T-cell (primary cell): Measurements from ENCODE around the gene AADACL2. TPM values are rescaled to one million over a fixed set of nuclear protein-coding genes. Genes with fewer than 3 reads are reported as not detected.

ENCODE experiments used
- ATAC-seq, 4 experiments: fragments of 200-7000 bp in 3 of 4; fragments of 150-1000 bp in 1 of 4; cut with Tn5 transposase; replicated peaks in 1 of 4; 1 replicate in 3 of 4; 2 replicates in 1 of 4; pipeline ENCODE4 v1.10.0; 2021; ENCODE audit warnings: moderate library complexity in 3 of 4, mild to moderate bottlenecking in 2 of 4, moderate number of reproducible peaks in 1 of 4
- CTCF ChIA-PET, 2 donors: fragments of 300-600 bp; sonication (Branson Sonifier 250); formaldehyde crosslinking; loops; one replicate each; lab custom pipeline; 2022; ENCODE audit warnings: antibody characterized with exemption in 2 of 2; lab: Charles Lee
- POLR2A ChIA-PET, 2 donors: fragments of 300-600 bp; sonication (Branson Sonifier 250); formaldehyde crosslinking; loops; one replicate each; lab custom pipeline; 2022; ENCODE audit warnings: antibody characterized with exemption in 2 of 2; lab: Charles Lee
- DNase-seq, 35 experiments: peaks; one replicate each; pipeline versions ENCODE4 v3.0.0 to v3.0.0-alpha.2; 2013 to 2023
- H3K27ac ChIP-seq: one replicate; pipeline ENCODE4 v1.5.1; 2013; ENCODE audit warnings: low read length
- H3K27me3 ChIP-seq, 2 experiments: replicated peaks in 1 of 2; 1 replicate in 1 of 2; 2 replicates in 1 of 2; pipeline versions ENCODE4 v1.6.1 to v1.7.0; 2013; ENCODE audit warnings: low read length in 1 of 2, mixed read lengths in 1 of 2; ENCODE audit not compliant: control insufficient read depth in 2 of 2, insufficient read depth in 2 of 2; ENCODE audit errors: extremely low read depth in 1 of 2
- H3K36me3 ChIP-seq, 2 donors: 1 replicate in 1 of 2; 2 replicates in 1 of 2; pipeline versions ENCODE4 v1.6.1 to v1.7.0; 2013; ENCODE audit warnings: low read length in 1 of 2; ENCODE audit not compliant: control insufficient read depth in 2 of 2, insufficient read depth in 1 of 2; ENCODE audit errors: extremely low read depth in 1 of 2
- H3K4me1 ChIP-seq, 2 experiments: 1 replicate in 1 of 2; 2 replicates in 1 of 2; pipeline versions ENCODE4 v1.6.1 to v1.7.0; 2013; ENCODE audit warnings: low read length in 2 of 2, mixed read lengths in 1 of 2; ENCODE audit not compliant: insufficient read depth in 2 of 2, control insufficient read depth in 1 of 2; ENCODE audit errors: extremely low read depth in 1 of 2
- H3K4me3 ChIP-seq, 2 donors: 1 replicate in 1 of 2; 2 replicates in 1 of 2; pipeline versions ENCODE4 v1.5.1 to v1.7.0; 2013; ENCODE audit warnings: mild to moderate bottlenecking in 2 of 2, low read length in 1 of 2, moderate library complexity in 1 of 2; ENCODE audit not compliant: control insufficient read depth in 1 of 2; ENCODE audit errors: extremely low read depth in 1 of 2
- H3K9me3 ChIP-seq: 2 replicates; pipeline ENCODE4 v1.7.0; 2013
- H3K27ac Mint-ChIP-seq, 2 donors: one replicate each; pipeline ENCODE4 v1.8.0; 2020 to 2021; ENCODE audit warnings: mild to moderate bottlenecking in 2 of 2, mixed read lengths in 2 of 2
- H3K27me3 Mint-ChIP-seq, 2 donors: one replicate each; pipeline ENCODE4 v1.8.0; 2021 to 2022; ENCODE audit warnings: mixed read lengths in 2 of 2
- H3K36me3 Mint-ChIP-seq: one replicate; pipeline ENCODE4 v1.8.0; 2021; ENCODE audit warnings: mixed read lengths
- H3K4me1 Mint-ChIP-seq, 3 donors: one replicate each; pipeline ENCODE4 v1.8.0; 2020 to 2022; ENCODE audit warnings: mixed read lengths in 3 of 3, mild to moderate bottlenecking in 1 of 3
- H3K4me3 Mint-ChIP-seq, 3 donors: one replicate each; pipeline ENCODE4 v1.8.0; 2020 to 2022; ENCODE audit warnings: mild to moderate bottlenecking in 3 of 3, mixed read lengths in 3 of 3, moderate library complexity in 3 of 3
- H3K9me3 Mint-ChIP-seq, 3 donors: one replicate each; pipeline ENCODE4 v1.8.0; 2020 to 2022; ENCODE audit warnings: mixed read lengths in 3 of 3
- WGBS: methylation state at CpG from one replicate; pipeline ENCODE4 v1.1.5; 2013; ENCODE audit warnings: missing lambda C conversion rate; ENCODE audit not compliant: insufficient coverage; 5-methylcytosine and 5-hydroxymethylcytosine counted together
- total RNA-seq, 35 experiments: library from RNA in 6 of 35; stranded (reverse) in 6 of 35; fragments of 120-200 nt in 1 of 35; gene quantifications; one replicate each; pipeline versions ENCODE4 v1.2.1 to v1.2.4 and lab custom pipeline; 2013 to 2026

Gene AADACL2
- total RNA-seq, 5 donors from 2014 or later (not counting 1 experiment from before 2014, with no cell fraction given) = not detected

- no CpG with 5 or more reads among the region's 1 CpG for WGBS
- Mint-ChIP-seq H3K27ac (no peak overlapping the region), H3K36me3 (no peaks in the 10 kb centered on the region), H3K9me3 (peaks cover 2 to 15% (median 3%) of the 10 kb centered on the region in 3 donors), H3K27me3 (peaks cover 10% of the 10 kb centered on the region in 2 donors), H3K4me3 (no peak overlapping the region), H3K4me1 (no peaks in the 10 kb centered on the region)
- Histone ChIP-seq H3K4me1 (no peaks in the 10 kb centered on the region), H3K36me3 (no peaks in the 10 kb centered on the region), H3K27me3 (peaks cover 0 to 8% of the 10 kb centered on the region in 2 experiments), H3K9me3 (no peaks in the 10 kb centered on the region), H3K27ac (no peak overlapping the region), H3K4me3 (no peak overlapping the region)
- ChIA-PET CTCF (interaction anchor here in 1 of 2 donors (0.7 kb wide), 1 partner anchor 107 kb away, joined by 3 read pairs; no protein-coding TSS in a partner anchor), POLR2A (interaction anchor here in 1 of 2 donors (0.7 kb wide), 1 partner anchor 94 kb away, joined by 9 read pairs; no protein-coding TSS in a partner anchor)
- DNase-seq (no peak), ATAC-seq (no peak)
Measured at GRCh38 chr3:151726016-151726415, 7.7 kb upstream of the AADACL2 start.

GRCh38 chr3:151732861-151733260 is 866 bp upstream of the AADACL2 start:
- H3K9me3 Mint-ChIP-seq = peaks cover 0 to 4% (median 4%) of the 10 kb centered on the region in 3 donors
- no peaks in the 10 kb centered on the region for H3K4me1 Mint-ChIP-seq
- H3K27me3 ChIP-seq = no peaks in the 10 kb centered on the region
- no peaks in the 10 kb centered on the region for H3K36me3 Mint-ChIP-seq
- no peak overlapping the region for H3K4me3 Mint-ChIP-seq
- H3K27ac Mint-ChIP-seq = no peak overlapping the region
- 90% methylated on average over 1 of the region's 2 CpGs for WGBS
- H3K36me3 ChIP-seq = no peaks in the 10 kb centered on the region
- ATAC-seq (no peak), DNase-seq (no peak)
- H3K4me1 ChIP-seq = no peaks in the 10 kb centered on the region
- ChIA-PET POLR2A (no interaction called here), CTCF (no interaction called here)
- no peaks in the 10 kb centered on the region for H3K9me3 ChIP-seq
- H3K27me3 Mint-ChIP-seq = peaks cover 11 to 14% of the 10 kb centered on the region in 2 donors
- H3K27ac ChIP-seq = no peak overlapping the region
- no peak overlapping the region for H3K4me3 ChIP-seq

GRCh38 chr3:151740581-151740980 is 6.9 kb downstream of the AADACL2 start:
- no peak for ATAC-seq
- H3K4me3 ChIP-seq = no peak overlapping the region
- H3K9me3 ChIP-seq = no peaks in the 10 kb centered on the region
- POLR2A ChIA-PET = no interaction called here
- Mint-ChIP-seq H3K4me1 (no peaks in the 10 kb centered on the region), H3K27ac (no peak overlapping the region), H3K36me3 (no peaks in the 10 kb centered on the region), H3K4me3 (no peak overlapping the region), H3K27me3 (peaks cover 4 to 6% of the 10 kb centered on the region in 2 donors), H3K9me3 (peaks cover 0 to 9% (median 4%) of the 10 kb centered on the region in 3 donors)
- WGBS = no CpG with 5 or more reads among the region's 4 CpGs
- no peak overlapping the region for H3K27ac ChIP-seq
- DNase-seq = no peak
- H3K27me3 ChIP-seq = peaks cover 0 to 7% of the 10 kb centered on the region in 2 experiments
- H3K4me1 ChIP-seq = no peaks in the 10 kb centered on the region
- no peaks in the 10 kb centered on the region for H3K36me3 ChIP-seq
- CTCF ChIA-PET = no interaction called here

- H3K27ac Mint-ChIP-seq = no peak overlapping the region
- peaks cover 0 to 7% of the 10 kb centered on the region in 2 experiments for H3K27me3 ChIP-seq
- no peaks in the 10 kb centered on the region for H3K9me3 ChIP-seq
- H3K4me3 Mint-ChIP-seq = no peak overlapping the region
- DNase-seq (no peak), ATAC-seq (no peak)
- no peak overlapping the region for H3K4me3 ChIP-seq
- no peaks in the 10 kb centered on the region for H3K36me3 ChIP-seq
- H3K27me3 Mint-ChIP-seq = peaks cover 0 to 6% of the 10 kb centered on the region in 2 donors
- WGBS = no CpG with 5 or more reads among the region's 4 CpGs
- ChIA-PET POLR2A (interaction anchor here in 1 of 2 donors (0.6 kb wide), 1 partner anchor 818 kb away, joined by 3 read pairs; no protein-coding TSS in a partner anchor), CTCF (interaction anchor here in 1 of 2 donors (0.6 kb wide), 1 partner anchor 276 kb away, joined by 3 read pairs; no protein-coding TSS in a partner anchor)
- H3K4me1 ChIP-seq = no peaks in the 10 kb centered on the region
- no peaks in the 10 kb centered on the region for H3K4me1 Mint-ChIP-seq
- H3K36me3 Mint-ChIP-seq = no peaks in the 10 kb centered on the region
- no peak overlapping the region for H3K27ac ChIP-seq
- peaks cover 0 to 2% (median 0%) of the 10 kb centered on the region in 3 donors for H3K9me3 Mint-ChIP-seq
Measured at GRCh38 chr3:151743855-151744254, 10.1 kb downstream of the AADACL2 start.

- no peaks in the 10 kb centered on the region for H3K4me1 ChIP-seq
- peaks cover 7 to 10% of the 10 kb centered on the region in 2 donors for H3K27me3 Mint-ChIP-seq
- H3K4me3 Mint-ChIP-seq = no peak overlapping the region
- no peak overlapping the region for H3K27ac Mint-ChIP-seq
- CTCF ChIA-PET = no interaction called here
- ATAC-seq (no peak), DNase-seq (no peak)
- no peaks in the 10 kb centered on the region for H3K36me3 Mint-ChIP-seq
- peaks cover 0 to 2% (median 2%) of the 10 kb centered on the region in 3 donors for H3K9me3 Mint-ChIP-seq
- 84% methylated on average over 6 of the region's 6 CpGs for WGBS
- no peaks in the 10 kb centered on the region for H3K9me3 ChIP-seq
- H3K4me3 ChIP-seq = no peak overlapping the region
- H3K27ac ChIP-seq = no peak overlapping the region
- H3K27me3 ChIP-seq = no peaks in the 10 kb centered on the region
- no peaks in the 10 kb centered on the region for H3K36me3 ChIP-seq
- no peaks in the 10 kb centered on the region for H3K4me1 Mint-ChIP-seq
- POLR2A ChIA-PET = no interaction called here
Measured at GRCh38 chr3:151750181-151750580, 16.5 kb downstream of the AADACL2 start.

- H3K4me3 Mint-ChIP-seq = no peak overlapping the region
- no peak overlapping the region for H3K27ac Mint-ChIP-seq
- H3K4me3 ChIP-seq = no peak overlapping the region
- ChIA-PET POLR2A (no interaction called here), CTCF (interaction anchor here in 1 of 2 donors (0.7 kb wide), 1 partner anchor 130 kb away, joined by 3 read pairs; no protein-coding TSS in a partner anchor)
- peaks cover 7 to 10% of the 10 kb centered on the region in 2 donors for H3K27me3 Mint-ChIP-seq
- no peaks in the 10 kb centered on the region for H3K4me1 Mint-ChIP-seq
- no peaks in the 10 kb centered on the region for H3K4me1 ChIP-seq
- no peak for ATAC-seq
- WGBS = 100% methylated on average over 1 of the region's 2 CpGs
- no peaks in the 10 kb centered on the region for H3K36me3 Mint-ChIP-seq
- no peak for DNase-seq
- H3K36me3 ChIP-seq = no peaks in the 10 kb centered on the region
- H3K9me3 Mint-ChIP-seq = peaks cover 0 to 2% (median 2%) of the 10 kb centered on the region in 3 donors
- H3K27ac ChIP-seq = no peak overlapping the region
- no peaks in the 10 kb centered on the region for H3K27me3 ChIP-seq
- no peaks in the 10 kb centered on the region for H3K9me3 ChIP-seq
Measured at GRCh38 chr3:151750678-151751077, 17.0 kb downstream of the AADACL2 start.
